Stomach (tissue), 9 donors: Measurements from ENCODE around the gene TMEM80. TPM values are rescaled to one million over a fixed set of nuclear protein-coding genes. Genes with fewer than 3 reads are reported as not detected.

Source experiments
- DNase-seq, 2 donors: peaks; one replicate each; pipeline versions ENCODE4 v3.0.0 to v3.0.0-alpha.2; 2013 to 2019
- H3K27ac ChIP-seq, 5 donors: fragments of 200-600 bp in 4 of 5; sonication (generic) in 4 of 5; one replicate each; pipeline ENCODE4 v1.5.1; 2013 to 2019; ENCODE audit warnings: mild to moderate bottlenecking in 1 of 5, moderate library complexity in 1 of 5
- H3K27me3 ChIP-seq, 3 donors: fragments of 200-600 bp; sonication (generic); one replicate each; pipeline ENCODE4 v1.5.1; 2017 to 2019; ENCODE audit warnings: mixed run types in 1 of 3
- H3K36me3 ChIP-seq, 4 donors: fragments of 200-600 bp; sonication (generic); 1 replicate in 3 of 4; 2 replicates in 1 of 4; pipeline ENCODE4 v1.5.1; 2016 to 2019
- H3K4me1 ChIP-seq, 4 donors: fragments of 200-600 bp; sonication (generic); one replicate each; pipeline ENCODE4 v1.5.1; 2016 to 2019
- H3K4me3 ChIP-seq, 4 donors: fragments of 200-600 bp; sonication (generic) in 3 of 4; one replicate each; pipeline ENCODE4 v1.5.1; 2016 to 2019; ENCODE audit warnings: mild to moderate bottlenecking in 1 of 4
- H3K9me3 ChIP-seq, 4 donors: fragments of 200-600 bp; sonication (generic); one replicate each; pipeline ENCODE4 v1.5.1; 2016 to 2019
- EP300 ChIP-seq: sonication (generic); formaldehyde crosslinking; IDR thresholded peaks from one replicate; pipeline ENCODE4 v1.6.1; 2017; ENCODE audit warnings: antibody characterized with exemption
- POLR2A ChIP-seq, 4 donors: fragments of 450-650 bp; IDR thresholded peaks; one replicate each; pipeline ENCODE4 v1.6.1; 2016; ENCODE audit warnings: antibody characterized with exemption in 4 of 4, control low read depth in 2 of 4, mild to moderate bottlenecking in 1 of 4, moderate library complexity in 1 of 4
- POLR2AphosphoS5 ChIP-seq, 3 donors: sonication (generic); formaldehyde crosslinking; IDR thresholded peaks; one replicate each; pipeline ENCODE4 v1.6.1; 2016; ENCODE audit warnings: antibody characterized with exemption in 3 of 3
- WGBS, 5 donors: extraction: QIAGEN DNeasy Blood & Tissue Kit in 3 of 5; methylation state at CpG; one replicate each; pipeline versions ENCODE4 v1.1.5 to v1.1.7; 2013 to 2018; 5-methylcytosine and 5-hydroxymethylcytosine counted together
- intact Hi-C: fragments of 100-400 bp; cut with DNase I; formaldehyde crosslinking; loops from one replicate; pipeline ENCODE4 v1.15.1; 2023; ENCODE audit warnings: low total_unique reads
- polyA plus RNA-seq, 3 donors: library from polyadenylated mRNA; stranded (reverse); fragments of 200-250 nt; gene quantifications; one replicate each; pipeline ENCODE4 v1.2.3, GENCODE V29; 2013
- total RNA-seq, 5 donors: library from RNA; depleted of rRNA; stranded (reverse); fragments of >200 nt; gene quantifications; one replicate each; pipeline versions ENCODE4 v1.1.0 to v1.2.3, GENCODE V29; 2014 to 2016
- TF ChIP-seq, protein P1 (sequence below), 7 experiments: fragments of 450-650 bp in 4 of 7; fragments of 200-600 bp in 3 of 7; sonication (generic) in 3 of 7; IDR thresholded peaks; one replicate each; pipeline ENCODE4 v1.5.1; 2016 to 2019; ENCODE audit warnings: antibody characterized with exemption in 7 of 7, control low read depth in 2 of 7, mild to moderate bottlenecking in 1 of 7
- donor health status: healthy with polysubstance abuse.
- donor health status: Bipolar disorder and iron deficiency.
- donor health status: healthy.

Gene TMEM80
- total and polyA plus RNA-seq, 8 donors, result 4.9 to 46.5 (median 19.8) TPM

DNA sequence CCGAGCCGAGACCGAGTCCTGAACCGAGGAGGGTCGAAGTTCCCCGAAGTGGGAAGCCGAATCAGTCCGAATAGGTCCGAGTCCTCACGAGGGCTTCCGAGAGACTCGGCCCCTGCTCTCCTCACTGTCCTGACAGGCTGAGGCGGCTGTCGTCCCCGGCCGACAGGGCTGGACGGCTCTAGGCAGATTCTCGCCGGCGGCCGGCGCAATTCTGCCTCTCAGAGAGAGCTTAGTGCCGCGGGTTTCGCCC lies 403 bp upstream of the TMEM80 start:
- H3K4me1 ChIP-seq, result peaks cover 38 to 78% (median 63%) of the 10 kb centered on the region in 4 donors

DNA sequence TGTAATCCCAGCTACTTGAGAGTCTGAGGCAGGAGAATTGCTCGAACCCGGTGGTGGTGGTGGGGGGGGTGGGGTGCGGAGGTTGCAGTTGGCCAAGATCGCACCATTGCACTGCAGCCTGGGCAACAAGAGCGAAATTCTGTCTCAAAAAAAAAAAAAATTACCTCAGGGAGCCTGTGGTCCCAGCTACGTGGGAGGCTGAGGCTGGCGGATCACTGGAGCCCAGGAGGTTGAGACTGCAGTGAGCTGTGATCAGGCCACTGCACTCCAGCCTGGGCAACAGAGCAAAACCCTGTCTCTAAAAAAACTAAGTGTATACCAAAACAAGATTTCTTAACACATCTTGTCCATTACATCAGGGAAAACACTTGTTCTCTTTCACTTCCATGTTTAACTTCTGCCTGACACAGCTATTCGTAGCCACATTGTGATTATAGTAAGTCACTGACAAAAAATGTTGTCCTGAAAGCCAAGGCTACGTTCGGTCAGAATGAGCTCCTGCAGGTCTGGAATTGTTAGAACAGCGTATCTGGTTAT lies 1.4 kb downstream of the TMEM80 start:
- 52 to 70% (median 64%) methylated on average over 11 of the region's 11 CpGs for WGBS, 5 donors
- Histone ChIP-seq H3K9me3 (no peaks in the 10 kb centered on the region), H3K27ac (peak overlapping the region; percentile 95 to 100 (median 99)), H3K36me3 (peaks cover 6 to 28% (median 22%) of the 10 kb centered on the region in 4 donors), H3K27me3 (no peaks in the 10 kb centered on the region), H3K4me3 (peak overlapping the region; percentile 75 to 94 (median 91)), H3K4me1 (peaks cover 38 to 67% (median 51%) of the 10 kb centered on the region in 4 donors)
- no peak for DNase-seq
- intact Hi-C loops, result no loop called here
- TF ChIP-seq, protein P1, sequence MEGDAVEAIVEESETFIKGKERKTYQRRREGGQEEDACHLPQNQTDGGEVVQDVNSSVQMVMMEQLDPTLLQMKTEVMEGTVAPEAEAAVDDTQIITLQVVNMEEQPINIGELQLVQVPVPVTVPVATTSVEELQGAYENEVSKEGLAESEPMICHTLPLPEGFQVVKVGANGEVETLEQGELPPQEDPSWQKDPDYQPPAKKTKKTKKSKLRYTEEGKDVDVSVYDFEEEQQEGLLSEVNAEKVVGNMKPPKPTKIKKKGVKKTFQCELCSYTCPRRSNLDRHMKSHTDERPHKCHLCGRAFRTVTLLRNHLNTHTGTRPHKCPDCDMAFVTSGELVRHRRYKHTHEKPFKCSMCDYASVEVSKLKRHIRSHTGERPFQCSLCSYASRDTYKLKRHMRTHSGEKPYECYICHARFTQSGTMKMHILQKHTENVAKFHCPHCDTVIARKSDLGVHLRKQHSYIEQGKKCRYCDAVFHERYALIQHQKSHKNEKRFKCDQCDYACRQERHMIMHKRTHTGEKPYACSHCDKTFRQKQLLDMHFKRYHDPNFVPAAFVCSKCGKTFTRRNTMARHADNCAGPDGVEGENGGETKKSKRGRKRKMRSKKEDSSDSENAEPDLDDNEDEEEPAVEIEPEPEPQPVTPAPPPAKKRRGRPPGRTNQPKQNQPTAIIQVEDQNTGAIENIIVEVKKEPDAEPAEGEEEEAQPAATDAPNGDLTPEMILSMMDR (IDR thresholded peaks at IDR 0.05), result no peak
- TF ChIP-seq EP300, result peak; percentile 24
- peak; percentile 48 to 77 (median 69) for TF ChIP-seq POLR2AphosphoS5 (IDR thresholded peaks at IDR 0.05)

More for the DNA sequence above, 403 bp upstream of the TMEM80 start:
- no peak for DNase-seq
- intact Hi-C loops, result no loop called here
- Histone ChIP-seq H3K9me3 (no peaks in the 10 kb centered on the region), H3K27me3 (no peaks in the 10 kb centered on the region), H3K27ac (peak overlapping the region; percentile 95 to 100 (median 99)), H3K4me3 (peak overlapping the region; percentile 75 to 94 (median 91)), H3K36me3 (peaks cover 0 to 20% (median 17%) of the 10 kb centered on the region in 4 donors)
- 0 to 2% (median 0%) methylated on average over 5 to 25 of the region's 25 CpGs for WGBS, 5 donors
- TF ChIP-seq, protein P1 (IDR thresholded peaks at IDR 0.05), result no peak
- no peak for TF ChIP-seq EP300
- no peak for TF ChIP-seq POLR2AphosphoS5 (IDR thresholded peaks at IDR 0.05)

GRCh38 chr11:697811-698311 lies 2.2 kb downstream of the TMEM80 start:
- H3K9me3 ChIP-seq, result no peaks in the 10 kb centered on the region
- intact Hi-C loops, result no loop called here
- H3K27ac ChIP-seq, result peak overlapping the region in 4 of 5 donors; percentile 95 to 100 (median 98)
- DNase-seq, result no peak
- 76 to 83% (median 82%) methylated on average over 11 of the region's 11 CpGs for WGBS, 5 donors
- no peak overlapping the region for H3K4me3 ChIP-seq
- TF ChIP-seq, protein P1 (IDR thresholded peaks at IDR 0.05), result no peak
- TF ChIP-seq POLR2A (IDR thresholded peaks at IDR 0.05), result no peak
- TF ChIP-seq POLR2AphosphoS5 (IDR thresholded peaks at IDR 0.05), result no peak
- no peak for TF ChIP-seq EP300
- H3K4me1 ChIP-seq, result peaks cover 44 to 67% (median 54%) of the 10 kb centered on the region in 4 donors
- peaks cover 6 to 34% (median 28%) of the 10 kb centered on the region in 4 donors for H3K36me3 ChIP-seq
- H3K27me3 ChIP-seq, result no peaks in the 10 kb centered on the region

DNA sequence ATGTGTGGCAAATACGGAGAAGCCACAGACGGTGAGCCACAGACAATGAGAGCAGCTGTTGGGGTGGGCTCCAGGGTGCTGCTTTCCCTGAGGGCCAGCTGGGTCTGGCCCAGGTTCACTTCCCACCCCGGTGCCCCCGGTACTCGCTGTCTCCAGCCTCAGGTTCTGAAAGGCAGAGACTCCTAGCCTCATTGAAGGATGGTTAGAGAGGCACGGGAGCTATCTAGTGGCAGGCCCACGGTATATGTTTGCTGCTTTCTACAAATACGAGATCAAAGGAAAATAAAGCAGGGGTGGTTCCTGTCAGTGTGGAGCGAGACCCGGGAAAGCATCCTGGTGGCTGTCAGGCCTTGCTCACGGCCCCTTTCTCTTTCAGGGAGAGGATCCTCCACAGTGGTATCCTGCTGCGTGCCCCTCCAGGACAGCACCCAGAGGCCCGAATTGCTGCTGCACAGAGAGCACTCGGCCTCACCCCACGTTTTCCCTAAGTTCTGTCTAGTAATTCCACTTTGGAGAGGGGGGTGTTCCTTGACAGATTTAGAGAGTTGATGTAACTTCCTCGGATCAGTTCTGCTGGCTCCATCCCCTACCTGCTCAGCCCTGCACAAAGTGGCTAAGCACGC lies 3.0 kb downstream of the TMEM80 start:
- WGBS, 5 donors, result 69 to 83% (median 75%) methylated on average over 17 of the region's 17 CpGs
- Histone ChIP-seq H3K27me3 (no peaks in the 10 kb centered on the region), H3K9me3 (no peaks in the 10 kb centered on the region), H3K36me3 (peaks cover 6 to 35% (median 29%) of the 10 kb centered on the region in 4 donors), H3K27ac (peak overlapping the region in 4 of 5 donors; percentile 22 to 100 (median 98)), H3K4me3 (no peak overlapping the region), H3K4me1 (peaks cover 46 to 67% (median 55%) of the 10 kb centered on the region in 4 donors)
- TF ChIP-seq POLR2AphosphoS5 (IDR thresholded peaks at IDR 0.05) (no peak), POLR2A (IDR thresholded peaks at IDR 0.05) (no peak), EP300 (no peak)
- TF ChIP-seq, protein P1 (IDR thresholded peaks at IDR 0.05), result no peak
- intact Hi-C loops, result no loop called here
- no peak for DNase-seq
